Measurements from ENCODE around the gene RABGAP1L.
"Not testable (repeated sequence)": the region's sequence is repeated elsewhere in the genome, so short reads cannot be mapped to it uniquely, and the experiment has no call there.

Gene RABGAP1L

DNA sequence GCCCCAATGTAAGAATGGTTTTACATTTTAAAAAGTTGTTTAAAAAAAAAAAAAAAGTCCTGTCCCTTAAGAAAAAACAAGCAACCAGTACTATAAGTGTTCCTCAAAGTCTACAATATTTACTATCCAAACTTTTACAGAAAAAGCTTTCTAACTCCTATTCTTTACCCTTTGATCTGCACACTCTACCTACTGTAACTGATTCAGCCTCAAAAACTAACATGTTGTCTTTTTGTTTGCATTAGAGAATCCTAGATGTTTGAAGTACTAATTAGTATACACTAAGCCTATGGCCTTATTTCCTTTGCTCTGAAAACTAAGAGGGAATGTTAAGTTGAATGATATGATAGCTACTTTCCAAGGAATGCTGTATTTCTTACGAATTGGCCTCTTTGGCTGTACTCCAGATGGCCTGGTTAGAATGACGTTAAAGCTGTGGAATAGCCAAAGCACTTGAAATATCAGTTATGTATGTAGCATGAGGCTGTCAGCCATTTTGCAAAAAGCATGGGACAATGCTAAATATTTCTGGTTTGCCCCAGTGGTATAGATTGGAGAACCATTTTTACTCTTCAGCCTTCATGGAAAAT, 523.2 kb downstream of the RABGAP1L start:
- DNase-seq: no peak

- no peak for DNase-seq
These were observed 526.9 kb downstream of the RABGAP1L start for GRCh38 chr1:174686213-174686612.

GRCh38 chr1:174689524-174689923, 530.2 kb downstream of the RABGAP1L start:
- no peak for DNase-seq

DNA sequence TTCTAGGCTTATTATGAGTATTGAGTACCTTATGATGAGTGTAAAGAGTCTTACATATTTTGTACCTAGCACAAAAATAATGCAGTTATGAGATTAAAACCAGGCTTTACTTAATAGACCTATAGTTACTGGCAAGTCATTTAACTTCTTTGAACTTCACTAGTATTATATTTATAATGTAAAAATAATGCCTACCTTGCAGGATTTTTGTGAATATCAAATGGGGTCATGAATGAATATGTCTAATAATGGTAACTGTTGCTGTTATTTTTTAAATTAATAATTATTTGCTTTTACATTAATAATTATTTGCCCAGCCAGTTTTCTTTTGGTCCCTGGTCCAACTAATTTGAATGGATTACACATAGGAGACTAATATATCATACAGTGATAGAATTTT, 530.9 kb downstream of the RABGAP1L start:
- no peak for DNase-seq

- no peak for DNase-seq
These were observed 533.0 kb downstream of the RABGAP1L start for GRCh38 chr1:174692313-174692712.

DNA sequence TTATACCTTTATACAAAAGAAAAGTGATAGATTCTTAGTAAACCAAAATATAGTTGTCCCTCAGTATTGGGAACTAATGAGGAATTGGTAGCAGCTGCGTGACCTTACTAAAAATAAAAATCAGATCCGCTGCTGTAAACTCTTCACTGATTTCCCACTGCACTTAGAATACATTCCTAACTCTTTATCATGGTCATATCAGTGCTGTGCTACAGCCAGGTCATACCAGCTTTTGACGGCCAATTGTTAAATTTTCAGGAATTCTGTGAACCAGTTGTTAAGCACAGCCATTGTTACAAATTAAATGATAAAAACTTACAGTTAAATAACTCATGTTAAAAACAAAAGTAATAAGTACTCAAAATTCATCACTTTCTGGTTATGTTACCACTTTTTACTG, 533.8 kb downstream of the RABGAP1L start:
- DNase-seq: no peak

- not testable (repeated sequence) for DNase-seq
These were observed 534.2 kb downstream of the RABGAP1L start for GRCh38 chr1:174693539-174693938.

DNA sequence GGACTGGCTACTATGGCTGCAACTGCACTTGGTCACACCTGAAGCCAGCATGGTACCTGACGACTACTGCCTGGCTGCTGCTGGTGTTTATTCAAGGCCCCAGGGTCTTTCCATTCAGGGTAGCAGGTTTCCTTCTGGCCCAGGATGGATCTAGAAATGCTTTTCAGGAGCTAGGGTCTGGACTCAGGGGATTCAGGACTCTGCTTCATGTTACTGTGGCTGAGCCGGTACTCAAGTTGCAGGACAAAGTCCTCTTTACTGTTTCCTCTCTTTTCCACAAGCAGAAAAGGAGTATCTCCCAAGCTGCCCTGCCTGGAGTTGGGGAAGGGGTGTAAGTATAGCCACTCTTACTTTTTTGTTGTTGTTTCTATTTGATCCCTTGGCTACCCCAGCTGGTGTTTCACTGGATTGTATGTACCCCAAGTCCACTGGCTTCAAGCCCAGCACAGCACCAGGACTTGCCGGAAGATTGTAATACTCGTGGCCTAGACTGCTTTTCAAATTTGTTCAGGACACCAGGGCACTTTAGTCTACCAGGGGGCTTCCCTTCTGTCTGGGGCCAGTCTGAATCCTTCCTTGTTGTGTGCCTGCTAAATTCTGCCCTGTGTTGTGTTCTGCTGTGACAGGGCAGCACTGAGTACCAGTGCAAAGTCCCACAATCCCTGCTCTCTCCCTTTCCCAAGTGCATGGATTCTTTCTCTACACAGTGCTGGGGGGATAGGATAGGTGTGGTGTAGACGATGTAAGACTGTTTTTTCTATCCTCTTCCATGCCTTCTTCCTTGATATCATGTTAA, 536.9 kb downstream of the RABGAP1L start:
- no peak for DNase-seq

DNA sequence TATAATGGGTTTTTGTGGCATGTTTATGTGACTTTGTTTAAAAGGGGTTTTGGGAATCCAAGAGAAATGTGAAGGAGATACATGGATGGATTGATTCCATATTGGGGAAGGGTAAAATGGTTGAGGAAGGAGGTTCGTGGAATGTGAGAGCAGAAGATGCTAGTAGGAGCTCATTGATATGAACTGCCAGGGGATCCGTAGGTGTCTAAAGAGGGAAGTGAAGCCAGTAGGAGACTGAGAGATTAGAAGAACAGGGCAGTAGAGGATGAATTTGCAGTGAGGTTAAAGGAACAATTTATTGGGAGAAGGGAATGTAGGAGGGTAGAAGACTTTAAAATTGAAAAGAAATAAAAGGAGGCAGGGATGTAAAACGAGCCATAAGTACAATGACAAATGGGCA, 541.0 kb downstream of the RABGAP1L start:
- no peak for DNase-seq

- no peak for DNase-seq
These were observed 541.5 kb downstream of the RABGAP1L start for GRCh38 chr1:174700775-174701174.

- no peak for DNase-seq
These were observed 542.2 kb downstream of the RABGAP1L start for GRCh38 chr1:174701565-174701964.

- DNase-seq: no peak
These were observed 542.7 kb downstream of the RABGAP1L start for GRCh38 chr1:174702011-174702410.

GRCh38 chr1:174703309-174703708, 544.0 kb downstream of the RABGAP1L start:
- no peak for DNase-seq

DNA sequence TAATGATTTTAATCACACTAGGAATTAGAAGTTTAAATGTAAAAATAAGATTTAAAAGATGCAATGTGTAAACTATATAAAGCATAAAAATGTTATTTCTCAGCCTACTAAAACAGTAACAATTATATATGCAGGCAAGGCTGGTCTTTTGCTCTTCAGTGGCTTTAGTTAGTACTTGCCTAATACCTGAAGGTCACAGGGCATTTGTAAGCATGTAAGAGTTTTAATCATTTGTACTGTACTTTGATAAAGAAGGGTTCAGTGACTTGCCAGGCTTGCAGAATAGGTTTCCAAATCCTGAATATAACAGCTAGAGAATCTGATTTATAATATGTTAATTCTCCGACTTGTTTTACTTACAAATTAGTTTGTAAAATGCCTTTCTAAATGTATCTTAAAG, 545.0 kb downstream of the RABGAP1L start:
- no peak for DNase-seq

DNA sequence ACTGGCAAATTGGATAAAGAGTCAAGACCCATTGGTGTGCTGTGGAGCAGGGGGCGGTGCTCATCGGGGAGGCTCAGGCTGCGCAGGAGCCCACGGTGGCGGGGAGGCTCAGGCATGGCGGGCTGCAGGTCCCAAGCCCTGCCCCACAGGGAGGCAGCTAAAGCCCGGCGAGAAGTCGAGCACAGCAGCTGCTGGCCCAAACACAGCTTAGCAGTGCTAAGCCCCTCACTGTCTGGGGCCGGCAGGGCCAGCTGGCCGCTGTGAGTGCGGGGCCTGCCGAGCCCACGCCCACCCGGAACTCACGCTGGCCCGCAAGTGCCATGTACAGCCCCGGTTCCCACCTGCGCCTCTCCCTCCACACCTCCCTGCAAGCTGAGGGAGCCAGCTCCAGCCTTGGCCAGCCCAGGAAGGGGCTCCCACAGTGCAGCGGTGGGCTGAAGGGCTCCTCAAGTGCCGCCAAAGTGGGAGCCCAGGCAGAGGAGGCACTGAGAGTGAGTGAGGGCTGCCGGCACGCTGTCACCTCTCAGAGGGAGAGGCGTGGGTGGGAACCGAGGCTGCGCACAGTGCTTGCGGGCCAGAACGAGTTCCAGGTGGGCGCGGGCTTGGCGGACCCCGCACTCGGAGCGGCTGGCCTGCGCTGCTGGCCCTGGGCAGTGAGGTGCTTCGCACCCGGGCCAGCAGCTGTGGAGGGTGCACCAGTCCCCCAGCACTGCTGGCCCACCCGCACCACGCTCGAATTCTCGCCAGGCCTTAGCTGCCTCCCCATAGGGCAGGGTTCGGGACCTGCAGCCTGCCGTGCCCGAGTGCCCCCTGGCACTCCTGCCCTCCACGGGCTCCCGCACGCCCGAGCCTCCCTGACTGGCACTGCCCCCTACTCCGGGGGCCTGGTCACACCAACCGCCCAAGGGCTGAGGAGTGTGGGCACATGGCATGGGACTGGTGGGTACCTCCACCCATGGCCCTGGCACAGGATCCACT, 551.8 kb downstream of the RABGAP1L start:
- no peak for DNase-seq

GRCh38 chr1:174711848-174712247, 552.5 kb downstream of the RABGAP1L start:
- DNase-seq: not testable (repeated sequence)

GRCh38 chr1:174712541-174712940, 553.2 kb downstream of the RABGAP1L start:
- no peak for DNase-seq

DNA sequence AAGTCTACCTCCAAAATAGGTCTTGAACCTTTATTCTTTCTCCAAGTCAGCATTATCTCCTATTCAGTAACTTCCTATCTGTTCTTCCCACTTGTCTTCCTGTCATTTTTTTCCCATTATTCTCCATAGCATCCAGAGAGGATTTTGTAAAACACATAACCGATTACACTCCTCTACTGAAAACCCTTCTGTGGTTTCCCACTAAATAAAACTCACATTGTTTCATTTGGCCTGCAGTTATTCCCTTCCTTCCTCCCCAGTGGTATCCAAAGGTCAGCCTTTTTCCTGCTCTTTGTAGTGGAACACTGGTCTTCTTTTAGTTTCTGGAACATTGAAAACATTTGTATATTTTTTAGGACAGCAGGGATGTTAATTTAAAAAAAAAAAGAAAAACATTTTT, 554.5 kb downstream of the RABGAP1L start:
- no peak for DNase-seq

GRCh38 chr1:174719194-174719593, 559.9 kb downstream of the RABGAP1L start:
- no peak for DNase-seq

DNA sequence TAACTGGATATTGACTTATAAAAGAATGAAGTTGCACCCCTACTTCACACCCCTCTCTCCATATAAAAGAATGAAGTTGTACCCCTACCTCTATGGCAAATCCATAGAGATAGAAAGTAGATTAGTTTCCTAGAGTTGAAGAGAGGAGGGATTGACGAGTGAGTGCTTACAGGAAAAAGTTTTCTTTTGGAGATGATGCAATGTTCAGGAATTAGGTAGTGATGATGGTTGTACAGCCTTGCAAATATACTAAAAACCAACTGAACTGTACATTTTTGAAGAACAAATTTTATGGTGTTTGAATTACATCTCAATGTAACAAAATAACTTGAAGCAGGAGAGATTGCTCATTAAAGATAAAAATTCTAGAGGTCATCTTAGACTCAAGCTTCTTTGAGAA, 561.3 kb downstream of the RABGAP1L start:
- no peak for DNase-seq

GRCh38 chr1:174721246-174721645, 561.9 kb downstream of the RABGAP1L start:
- DNase-seq: no peak

- DNase-seq: no peak
These were observed 564.5 kb downstream of the RABGAP1L start for GRCh38 chr1:174723816-174724215.

DNA sequence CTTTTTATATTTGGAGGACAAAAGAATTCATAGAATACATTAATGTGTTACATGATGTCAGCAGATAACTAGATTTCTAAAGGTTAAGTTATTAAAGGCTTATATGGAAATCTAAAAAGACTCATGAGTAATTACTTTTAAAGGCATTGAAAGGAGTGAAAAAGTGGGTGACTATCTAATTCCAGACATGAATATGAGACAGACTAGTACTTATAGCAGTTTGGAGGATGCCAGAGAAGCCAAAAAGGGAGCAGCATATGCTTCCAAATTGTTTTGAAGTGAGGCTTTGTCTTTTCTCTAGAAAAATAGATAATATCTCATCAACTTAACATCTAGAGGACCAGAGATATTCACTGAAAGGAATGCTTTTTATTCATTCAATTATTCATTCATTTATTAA, 564.9 kb downstream of the RABGAP1L start:
- DNase-seq: no peak

Data from CD4-positive, alpha-beta T cell treated with Interleukin-1 beta for 1 hour (primary cell).